ENCODE data around the gene TSPAN31. TPM values are rescaled to one million over a fixed set of nuclear protein-coding genes. Genes with fewer than 3 reads are reported as not detected.

TSPAN31 gene
- total and polyA plus RNA-seq, 2 of the 8 experiments (the other 6 are each of a cell fraction or from before 2014, with no cell fraction given): 15.8 to 31.4 TPM

DNA sequence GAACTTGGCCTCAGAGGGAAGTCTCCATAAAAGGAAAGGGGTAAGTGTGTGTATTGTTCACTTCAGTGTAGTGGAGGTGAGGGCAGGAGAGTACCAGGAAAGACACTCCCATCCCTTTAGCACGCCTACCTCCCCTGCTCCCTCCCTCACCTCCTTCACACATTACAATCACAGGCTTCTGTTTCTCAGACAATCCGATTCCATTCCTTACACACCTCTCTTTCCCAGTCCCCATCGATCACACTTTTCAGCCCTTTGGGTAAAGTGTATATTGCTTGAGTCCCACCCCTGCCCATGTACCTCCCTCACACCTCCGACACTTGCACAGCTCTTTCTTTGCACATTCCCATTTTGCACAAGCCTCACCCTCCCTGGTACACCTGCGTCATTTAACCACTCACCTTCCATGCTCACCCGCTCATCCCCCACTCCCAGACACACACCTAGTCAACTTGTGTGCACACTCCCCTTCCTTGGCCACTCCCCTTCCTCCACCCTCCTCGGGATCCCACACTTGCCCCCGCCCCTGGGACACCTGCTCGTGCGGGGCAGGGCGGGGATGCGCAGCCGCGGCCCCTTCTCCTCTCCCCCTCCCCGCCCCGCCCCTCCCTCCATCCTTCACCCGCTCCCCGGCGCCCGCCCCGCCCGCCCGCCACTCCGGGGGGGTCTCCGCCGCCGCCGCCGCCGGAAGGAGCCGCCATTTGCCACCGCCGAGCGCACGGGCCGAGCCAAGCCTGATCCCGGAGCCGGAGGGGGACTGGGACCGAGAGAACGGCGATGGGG, 9.8 kb downstream of the TSPAN31 start, which contains the start of gene MARCHF9 (continued):
- TF ChIP-seq, protein P1, sequence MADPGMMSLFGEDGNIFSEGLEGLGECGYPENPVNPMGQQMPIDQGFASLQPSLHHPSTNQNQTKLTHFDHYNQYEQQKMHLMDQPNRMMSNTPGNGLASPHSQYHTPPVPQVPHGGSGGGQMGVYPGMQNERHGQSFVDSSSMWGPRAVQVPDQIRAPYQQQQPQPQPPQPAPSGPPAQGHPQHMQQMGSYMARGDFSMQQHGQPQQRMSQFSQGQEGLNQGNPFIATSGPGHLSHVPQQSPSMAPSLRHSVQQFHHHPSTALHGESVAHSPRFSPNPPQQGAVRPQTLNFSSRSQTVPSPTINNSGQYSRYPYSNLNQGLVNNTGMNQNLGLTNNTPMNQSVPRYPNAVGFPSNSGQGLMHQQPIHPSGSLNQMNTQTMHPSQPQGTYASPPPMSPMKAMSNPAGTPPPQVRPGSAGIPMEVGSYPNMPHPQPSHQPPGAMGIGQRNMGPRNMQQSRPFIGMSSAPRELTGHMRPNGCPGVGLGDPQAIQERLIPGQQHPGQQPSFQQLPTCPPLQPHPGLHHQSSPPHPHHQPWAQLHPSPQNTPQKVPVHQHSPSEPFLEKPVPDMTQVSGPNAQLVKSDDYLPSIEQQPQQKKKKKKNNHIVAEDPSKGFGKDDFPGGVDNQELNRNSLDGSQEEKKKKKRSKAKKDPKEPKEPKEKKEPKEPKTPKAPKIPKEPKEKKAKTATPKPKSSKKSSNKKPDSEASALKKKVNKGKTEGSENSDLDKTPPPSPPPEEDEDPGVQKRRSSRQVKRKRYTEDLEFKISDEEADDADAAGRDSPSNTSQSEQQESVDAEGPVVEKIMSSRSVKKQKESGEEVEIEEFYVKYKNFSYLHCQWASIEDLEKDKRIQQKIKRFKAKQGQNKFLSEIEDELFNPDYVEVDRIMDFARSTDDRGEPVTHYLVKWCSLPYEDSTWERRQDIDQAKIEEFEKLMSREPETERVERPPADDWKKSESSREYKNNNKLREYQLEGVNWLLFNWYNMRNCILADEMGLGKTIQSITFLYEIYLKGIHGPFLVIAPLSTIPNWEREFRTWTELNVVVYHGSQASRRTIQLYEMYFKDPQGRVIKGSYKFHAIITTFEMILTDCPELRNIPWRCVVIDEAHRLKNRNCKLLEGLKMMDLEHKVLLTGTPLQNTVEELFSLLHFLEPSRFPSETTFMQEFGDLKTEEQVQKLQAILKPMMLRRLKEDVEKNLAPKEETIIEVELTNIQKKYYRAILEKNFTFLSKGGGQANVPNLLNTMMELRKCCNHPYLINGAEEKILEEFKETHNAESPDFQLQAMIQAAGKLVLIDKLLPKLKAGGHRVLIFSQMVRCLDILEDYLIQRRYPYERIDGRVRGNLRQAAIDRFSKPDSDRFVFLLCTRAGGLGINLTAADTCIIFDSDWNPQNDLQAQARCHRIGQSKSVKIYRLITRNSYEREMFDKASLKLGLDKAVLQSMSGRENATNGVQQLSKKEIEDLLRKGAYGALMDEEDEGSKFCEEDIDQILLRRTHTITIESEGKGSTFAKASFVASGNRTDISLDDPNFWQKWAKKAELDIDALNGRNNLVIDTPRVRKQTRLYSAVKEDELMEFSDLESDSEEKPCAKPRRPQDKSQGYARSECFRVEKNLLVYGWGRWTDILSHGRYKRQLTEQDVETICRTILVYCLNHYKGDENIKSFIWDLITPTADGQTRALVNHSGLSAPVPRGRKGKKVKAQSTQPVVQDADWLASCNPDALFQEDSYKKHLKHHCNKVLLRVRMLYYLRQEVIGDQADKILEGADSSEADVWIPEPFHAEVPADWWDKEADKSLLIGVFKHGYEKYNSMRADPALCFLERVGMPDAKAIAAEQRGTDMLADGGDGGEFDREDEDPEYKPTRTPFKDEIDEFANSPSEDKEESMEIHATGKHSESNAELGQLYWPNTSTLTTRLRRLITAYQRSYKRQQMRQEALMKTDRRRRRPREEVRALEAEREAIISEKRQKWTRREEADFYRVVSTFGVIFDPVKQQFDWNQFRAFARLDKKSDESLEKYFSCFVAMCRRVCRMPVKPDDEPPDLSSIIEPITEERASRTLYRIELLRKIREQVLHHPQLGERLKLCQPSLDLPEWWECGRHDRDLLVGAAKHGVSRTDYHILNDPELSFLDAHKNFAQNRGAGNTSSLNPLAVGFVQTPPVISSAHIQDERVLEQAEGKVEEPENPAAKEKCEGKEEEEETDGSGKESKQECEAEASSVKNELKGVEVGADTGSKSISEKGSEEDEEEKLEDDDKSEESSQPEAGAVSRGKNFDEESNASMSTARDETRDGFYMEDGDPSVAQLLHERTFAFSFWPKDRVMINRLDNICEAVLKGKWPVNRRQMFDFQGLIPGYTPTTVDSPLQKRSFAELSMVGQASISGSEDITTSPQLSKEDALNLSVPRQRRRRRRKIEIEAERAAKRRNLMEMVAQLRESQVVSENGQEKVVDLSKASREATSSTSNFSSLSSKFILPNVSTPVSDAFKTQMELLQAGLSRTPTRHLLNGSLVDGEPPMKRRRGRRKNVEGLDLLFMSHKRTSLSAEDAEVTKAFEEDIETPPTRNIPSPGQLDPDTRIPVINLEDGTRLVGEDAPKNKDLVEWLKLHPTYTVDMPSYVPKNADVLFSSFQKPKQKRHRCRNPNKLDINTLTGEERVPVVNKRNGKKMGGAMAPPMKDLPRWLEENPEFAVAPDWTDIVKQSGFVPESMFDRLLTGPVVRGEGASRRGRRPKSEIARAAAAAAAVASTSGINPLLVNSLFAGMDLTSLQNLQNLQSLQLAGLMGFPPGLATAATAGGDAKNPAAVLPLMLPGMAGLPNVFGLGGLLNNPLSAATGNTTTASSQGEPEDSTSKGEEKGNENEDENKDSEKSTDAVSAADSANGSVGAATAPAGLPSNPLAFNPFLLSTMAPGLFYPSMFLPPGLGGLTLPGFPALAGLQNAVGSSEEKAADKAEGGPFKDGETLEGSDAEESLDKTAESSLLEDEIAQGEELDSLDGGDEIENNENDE (IDR thresholded peaks at IDR 0.05; ENCODE audit: insufficient replicate concordance, low read length): no peak
- no peak for TF ChIP-seq RXRA (IDR thresholded peaks at IDR 0.05; ENCODE audit: insufficient read depth, low read depth, low read length)
- TF ChIP-seq SP1 (IDR thresholded peaks at IDR 0.05; ENCODE audit: low read depth, low read length): peak; percentile 9; the same call in 1 of the 2 replicates
- no peak for TF ChIP-seq TEAD4 (IDR thresholded peaks at IDR 0.05; ENCODE audit: low read depth, low read length)
- TF ChIP-seq CBX5 (IDR thresholded peaks at IDR 0.05; ENCODE audit: low read depth, low read length): no peak
- TF ChIP-seq TBP (IDR thresholded peaks at IDR 0.05; ENCODE audit: low read depth, low read length): no peak
- peak; percentile 33; the same call in 1 of the 2 replicates for TF ChIP-seq EGR1 (IDR thresholded peaks at IDR 0.05; ENCODE audit: borderline replicate concordance, low read depth, low read length)
- TF ChIP-seq JUN (IDR thresholded peaks at IDR 0.05; ENCODE audit: low read depth, low read length): no peak
- TF ChIP-seq SIN3A (conservative IDR thresholded peaks at IDR 0.05 in 1 of 2, IDR thresholded peaks at IDR 0.05 in 1 of 2; ENCODE audit: low read depth in 1 of 2, low read length in 2 of 2): 0 out of 4 replicates have a peak, but pooled peaks of 1 of the 2 experiments have one; percentile 65
- TF ChIP-seq NANOG (IDR thresholded peaks at IDR 0.05; ENCODE audit: insufficient read depth, low read depth, low read length, poor library complexity, severe bottlenecking): no peak

All from H1 (cell line).